ENCODE data around the gene MTCP1. TPM values are rescaled to one million over a fixed set of nuclear protein-coding genes. Genes with fewer than 3 reads are reported as not detected.

The MTCP1 gene
- total RNA-seq, 1 donor from 2014 or later = 54.5 TPM

DNA sequence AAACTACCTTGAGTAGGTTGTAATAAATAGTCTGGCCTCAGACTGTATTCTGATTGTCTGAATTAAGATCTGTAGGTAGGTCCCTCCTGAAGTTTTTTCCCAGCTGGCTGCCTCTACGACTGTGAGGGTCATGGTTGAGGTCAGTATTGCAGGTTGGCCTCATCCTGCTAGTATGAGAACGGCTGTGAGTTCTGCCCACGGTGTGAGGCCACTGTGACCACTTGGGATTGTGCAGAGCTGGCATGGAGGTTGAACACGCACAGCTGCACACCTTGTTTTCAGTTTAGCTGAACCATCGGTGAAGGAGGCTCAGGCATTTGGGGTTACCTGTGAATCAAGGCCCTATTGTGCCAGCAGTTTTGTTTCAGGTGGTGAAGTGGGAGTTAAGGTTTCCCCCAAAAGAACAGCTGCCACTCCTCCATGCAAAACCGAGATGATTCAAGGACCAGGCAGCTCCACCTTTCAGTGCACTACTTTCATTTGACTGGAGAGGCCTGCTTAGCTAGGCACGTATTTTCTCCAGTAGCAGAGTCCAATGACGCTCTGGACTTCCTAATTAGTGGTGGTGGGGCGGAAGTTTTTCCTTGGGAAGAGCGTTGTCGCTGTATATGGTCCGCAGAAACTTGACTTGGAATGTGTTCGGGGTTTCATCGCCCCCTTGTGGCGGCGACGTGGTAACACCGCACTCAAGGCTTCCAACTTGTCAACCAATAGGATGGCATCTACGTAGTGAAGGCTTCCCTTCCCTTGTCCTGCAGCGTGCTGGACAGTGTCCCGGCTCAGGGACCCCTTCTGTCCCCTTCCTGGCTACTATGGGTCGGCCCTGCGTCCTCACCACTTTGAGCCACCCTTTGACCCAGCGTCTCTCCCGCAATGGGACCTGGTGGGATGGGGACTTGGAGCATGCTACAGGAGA lies 13.8 kb downstream of the MTCP1 start:
- DNase-seq (ENCODE audit: missing footprints) = peak; percentile 71
- intact Hi-C loops (cut with DNase I) = loop anchor here (2.0 kb wide), 1 partner anchor 76 kb away; no protein-coding TSS in a partner anchor
- peak; percentile 81 for ATAC-seq

DNA sequence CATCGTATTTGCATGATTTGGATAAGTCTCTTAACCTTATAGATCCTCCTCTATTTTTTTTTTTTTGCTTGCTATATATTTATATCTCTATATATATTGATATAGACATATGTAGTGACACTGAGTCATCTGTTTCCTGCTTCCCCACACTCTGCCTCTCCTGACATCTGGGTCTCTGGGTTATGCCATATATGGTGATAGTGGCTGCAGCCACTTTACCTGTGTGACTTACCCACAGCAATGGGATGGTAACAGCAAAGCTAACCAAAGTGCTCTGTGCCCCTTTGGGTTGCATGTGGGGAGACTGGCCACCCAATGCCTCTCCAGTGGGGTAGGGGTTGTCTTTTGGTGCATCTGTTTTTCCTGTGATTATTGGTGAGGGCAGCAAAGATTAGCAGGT lies 14.5 kb downstream of the MTCP1 start:
- ATAC-seq (no peak), DNase-seq (ENCODE audit: missing footprints) (no peak)
- intact Hi-C loops (cut with DNase I) = loop anchor here (2.0 kb wide), 1 partner anchor 76 kb away; no protein-coding TSS in a partner anchor

DNA sequence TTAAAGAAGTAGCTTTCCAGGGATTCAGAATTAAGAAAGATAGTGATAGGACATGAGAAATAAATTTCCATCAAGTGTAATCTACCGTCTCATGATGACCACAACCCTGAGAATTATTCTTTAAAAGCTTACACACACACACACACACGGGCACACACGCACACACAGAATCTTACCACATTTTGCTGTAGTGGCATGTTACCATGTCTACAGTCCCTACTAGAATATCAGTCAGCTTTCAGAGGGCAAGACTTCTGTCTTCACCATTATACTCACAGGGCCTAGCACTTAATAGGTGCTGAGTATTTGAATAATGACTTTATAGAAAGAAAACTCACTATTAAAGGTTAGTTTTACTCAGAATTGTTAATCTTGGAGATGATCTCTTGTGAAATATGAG lies 15.4 kb downstream of the MTCP1 start:
- ATAC-seq (no peak), DNase-seq (ENCODE audit: missing footprints) (no peak)
- intact Hi-C loops (cut with DNase I) = no loop called here

DNA sequence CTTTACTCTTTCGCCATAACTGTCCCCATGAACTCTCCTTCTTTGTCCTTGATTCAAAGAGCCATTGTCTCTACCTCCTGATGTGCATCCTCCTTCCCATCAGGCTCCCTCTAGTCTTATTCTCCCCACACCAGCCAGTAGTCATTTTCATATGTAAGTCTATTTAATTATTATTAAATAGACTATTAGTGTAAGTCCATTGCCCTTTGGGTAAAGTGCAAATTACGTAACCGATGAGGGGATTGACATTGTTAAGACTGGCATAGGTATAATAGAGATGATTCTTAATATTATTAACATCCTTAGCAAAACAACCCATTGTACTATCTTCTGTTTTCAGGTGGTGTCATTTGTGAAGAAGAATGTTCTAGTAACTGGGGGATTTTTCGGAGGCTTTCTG lies 16.7 kb downstream of the MTCP1 start:
- intact Hi-C loops (cut with DNase I) = no loop called here
- ATAC-seq (no peak), DNase-seq (ENCODE audit: missing footprints) (no peak)

DNA sequence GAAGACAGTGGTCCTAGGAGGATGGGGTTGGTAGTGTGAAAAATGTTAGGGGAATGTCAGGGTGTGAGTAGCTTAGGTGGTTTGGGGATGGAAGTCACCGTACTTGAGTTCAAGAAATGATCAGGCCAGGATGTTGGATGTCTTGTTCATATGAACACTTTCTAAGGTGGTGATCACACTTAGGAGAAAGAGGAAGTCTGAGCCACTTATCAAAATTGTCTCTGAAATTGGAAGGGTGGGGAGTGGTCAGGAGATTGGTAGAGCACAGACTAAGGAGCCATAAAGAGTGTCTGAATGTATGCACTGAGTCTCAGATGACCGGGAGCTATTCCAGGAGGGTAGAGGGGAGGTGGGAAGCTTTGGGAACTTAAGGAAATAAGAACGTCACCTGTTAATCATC lies 17.3 kb downstream of the MTCP1 start:
- DNase-seq (ENCODE audit: missing footprints) = no peak
- ATAC-seq = no peak
- intact Hi-C loops (cut with DNase I) = no loop called here

DNA sequence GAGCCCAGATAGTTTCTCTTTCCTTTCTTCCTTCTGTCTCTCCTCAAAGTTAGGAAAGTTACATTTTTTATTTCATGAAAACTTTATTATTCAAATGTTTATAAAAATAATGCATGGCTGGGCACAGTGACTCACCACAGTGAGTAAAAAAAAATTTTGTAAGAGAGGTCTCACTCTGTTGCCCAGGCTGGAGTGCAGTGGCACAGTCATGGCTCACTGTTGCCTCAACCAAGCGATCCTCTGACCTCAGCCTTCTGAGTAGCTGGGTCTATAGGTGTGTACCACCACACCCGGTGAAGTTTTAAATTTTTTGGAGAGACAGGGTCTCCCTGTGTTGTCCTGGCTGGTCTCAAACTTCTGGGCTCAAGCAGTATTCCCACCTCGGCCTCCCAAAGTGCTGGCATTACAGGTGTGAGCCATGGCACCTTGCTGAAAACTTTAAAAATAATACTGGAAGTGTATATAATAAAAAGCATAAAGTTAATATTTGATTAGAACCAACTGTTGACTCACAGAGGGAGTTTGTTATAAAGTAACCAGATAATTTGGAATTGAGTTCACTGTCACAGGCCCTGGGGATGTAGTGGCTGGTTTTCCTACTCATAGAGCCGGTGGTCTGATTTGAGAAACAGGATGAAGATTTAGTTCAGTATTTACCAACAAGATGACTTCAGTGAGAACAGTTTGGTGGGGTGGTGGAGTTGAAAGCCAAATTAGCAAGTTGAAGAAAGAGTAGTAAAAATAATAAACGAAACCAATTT lies 18.0 kb downstream of the MTCP1 start:
- intact Hi-C loops (cut with DNase I) = no loop called here
- ATAC-seq (no peak), DNase-seq (ENCODE audit: missing footprints) (no peak)

DNA sequence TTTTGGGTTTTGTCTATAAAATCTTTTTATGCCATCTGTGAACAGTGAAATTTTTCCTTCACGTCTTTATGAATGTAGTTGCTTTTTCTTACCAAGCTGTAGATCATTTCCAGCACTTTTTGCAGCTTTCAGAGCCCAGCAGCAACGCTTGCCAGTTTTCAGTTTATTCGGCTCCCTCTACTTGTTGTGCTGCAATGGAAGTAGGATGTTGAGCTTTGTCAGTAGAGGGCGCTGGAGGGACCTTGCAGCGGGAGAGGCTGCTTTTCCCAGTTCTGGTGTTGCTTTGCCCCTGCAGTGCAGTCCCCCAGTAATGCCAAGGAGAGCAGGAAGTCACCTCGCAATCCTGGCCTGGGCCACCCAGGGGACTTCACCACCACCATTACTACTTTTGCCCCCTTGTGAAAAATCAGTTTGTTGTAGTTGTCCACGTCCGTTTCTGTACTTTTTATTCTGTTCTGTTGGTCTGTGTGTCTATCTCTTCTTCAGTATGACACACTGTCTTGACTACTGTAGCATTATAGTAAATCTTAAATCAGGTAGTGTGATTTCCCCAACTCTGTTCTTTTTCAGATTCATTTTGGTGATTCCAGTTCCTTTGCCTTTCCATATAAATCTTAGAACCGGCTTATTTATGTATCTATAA lies 21.8 kb downstream of the MTCP1 start:
- DNase-seq (ENCODE audit: missing footprints) (no peak), ATAC-seq (no peak)
- intact Hi-C loops (cut with DNase I) = no loop called here

DNA sequence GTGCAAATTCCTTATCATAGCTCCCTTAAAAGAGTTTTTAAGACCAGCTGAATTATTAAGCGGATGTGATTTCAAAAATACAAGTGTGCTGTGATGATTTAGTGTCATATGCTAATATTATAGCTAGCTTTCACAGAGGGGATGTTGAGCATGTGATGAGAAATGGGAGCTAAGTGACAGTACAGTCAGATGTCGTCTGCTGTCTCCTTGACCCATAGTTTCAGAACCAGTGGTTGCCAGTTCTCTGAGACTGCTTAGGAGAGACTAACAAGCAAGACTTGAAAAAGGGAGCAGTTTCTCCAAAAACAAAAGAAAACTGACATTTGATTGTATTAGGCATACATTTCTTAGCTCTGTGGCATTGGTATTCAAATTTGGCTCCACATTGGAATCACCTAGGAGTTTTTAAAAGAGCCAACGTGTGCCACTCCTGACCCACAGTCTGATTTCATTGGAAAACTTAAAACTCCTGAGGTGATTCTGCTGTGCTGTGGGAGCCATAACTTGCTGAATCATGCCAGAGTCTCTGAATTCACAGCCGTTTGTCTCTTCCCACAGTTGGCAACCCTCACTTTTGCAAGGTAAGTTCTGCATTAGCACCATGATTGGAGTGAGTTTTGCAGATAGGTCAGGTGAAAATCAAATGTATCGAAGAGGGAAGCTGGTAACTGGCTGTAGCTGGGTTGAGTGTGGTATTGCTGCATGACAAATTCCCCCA lies 24.0 kb downstream of the MTCP1 start:
- DNase-seq (ENCODE audit: missing footprints) (no peak), ATAC-seq (no peak)
- intact Hi-C loops (cut with DNase I) = no loop called here

DNA sequence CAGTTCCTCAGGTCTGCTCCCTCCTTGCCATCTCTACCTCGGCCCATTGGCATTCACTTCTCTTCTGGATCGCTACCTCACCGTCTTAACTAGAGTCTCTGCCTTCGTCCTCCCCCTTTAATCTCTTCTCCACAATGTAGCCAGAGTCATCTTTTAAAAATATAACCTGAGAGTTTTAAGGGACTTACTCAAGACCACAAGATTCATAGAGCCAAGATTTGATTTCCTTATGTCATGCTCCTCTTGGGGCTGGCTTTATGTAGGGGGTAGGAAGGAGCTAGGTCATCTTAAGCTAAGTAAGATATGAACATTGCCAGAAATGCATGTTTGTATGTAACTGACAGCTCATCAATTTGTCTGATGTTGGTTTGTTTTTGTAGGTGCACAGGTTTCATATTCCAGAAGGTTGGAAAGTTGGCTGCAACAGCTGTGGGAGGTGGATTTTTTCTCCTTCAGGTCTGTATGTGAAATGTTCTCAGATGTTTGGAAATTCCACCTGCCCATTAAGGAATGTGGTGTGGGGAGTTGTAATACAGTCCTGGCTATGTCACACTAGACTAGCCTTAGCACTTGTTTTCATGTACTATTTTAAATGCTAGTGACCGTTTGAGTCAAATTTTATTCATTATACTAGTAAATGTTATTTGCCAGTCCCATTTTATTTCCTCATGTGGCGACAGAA lies 24.7 kb downstream of the MTCP1 start:
- intact Hi-C loops (cut with DNase I) = no loop called here
- no peak for DNase-seq (ENCODE audit: missing footprints)
- no peak for ATAC-seq

DNA sequence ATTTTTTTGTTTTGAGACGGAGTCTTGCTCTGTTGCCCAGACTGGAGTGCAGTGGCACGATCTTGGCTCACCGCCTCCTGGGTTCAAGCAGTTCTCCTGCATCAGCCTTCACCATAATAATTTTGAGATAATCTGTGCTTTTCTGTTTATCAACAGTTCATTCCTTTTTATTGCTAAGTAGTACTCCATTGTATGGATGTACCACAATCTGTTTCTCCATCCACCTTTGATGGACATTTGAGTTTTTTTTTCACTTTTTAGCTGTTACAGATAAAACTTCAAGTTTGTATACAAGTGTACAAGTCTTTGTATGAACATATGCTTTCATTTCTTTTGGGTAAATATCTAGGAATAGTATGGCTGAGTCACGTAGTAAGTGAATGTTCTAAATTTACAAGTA lies 35.2 kb downstream of the MTCP1 start:
- intact Hi-C loops (cut with DNase I) = no loop called here
- DNase-seq (ENCODE audit: missing footprints) (no peak), ATAC-seq (no peak)

DNA sequence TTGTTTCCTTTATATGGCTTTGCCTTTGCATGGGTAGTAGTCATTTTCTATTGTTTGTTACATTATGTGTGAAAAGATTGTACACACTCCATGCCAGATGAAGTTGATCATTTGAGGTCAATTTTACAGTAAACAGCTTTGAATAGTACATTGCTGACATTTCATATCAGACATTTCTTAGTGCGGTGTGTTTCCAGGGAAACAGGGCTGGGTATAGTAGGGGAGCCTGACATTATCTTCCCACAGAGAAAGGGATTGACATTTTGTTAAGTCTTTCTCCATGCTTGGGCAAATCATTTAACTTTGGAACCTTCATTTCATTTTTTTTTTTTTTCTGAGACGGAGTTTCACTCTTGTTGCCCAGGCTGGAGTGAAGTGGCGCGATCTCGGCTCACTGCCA lies 39.3 kb downstream of the MTCP1 start:
- intact Hi-C loops (cut with DNase I) = no loop called here
- no peak for DNase-seq (ENCODE audit: missing footprints)
- ATAC-seq = no peak

DNA sequence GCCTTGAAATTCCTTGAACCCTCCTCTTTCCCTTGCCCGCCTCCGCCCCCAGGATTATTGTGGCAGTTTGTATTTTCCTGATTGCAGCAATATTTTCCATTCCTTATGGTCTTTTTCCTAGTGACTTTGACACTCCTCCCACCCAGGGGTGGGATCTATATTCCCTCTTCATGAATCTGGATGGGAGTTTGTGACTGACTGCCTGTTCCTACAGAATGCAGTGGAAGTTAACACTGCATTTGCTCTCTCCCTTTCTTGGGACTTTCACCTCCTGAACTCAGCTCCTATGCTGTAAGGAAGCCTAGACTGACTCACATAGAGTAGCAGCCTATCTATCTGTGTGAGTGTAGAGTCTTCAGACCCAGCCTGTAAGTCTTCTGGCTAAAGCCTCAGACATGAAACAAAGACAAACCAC lies 42.1 kb downstream of the MTCP1 start:
- DNase-seq (ENCODE audit: missing footprints) (no peak), ATAC-seq (no peak)
- intact Hi-C loops (cut with DNase I) = no loop called here

DNA sequence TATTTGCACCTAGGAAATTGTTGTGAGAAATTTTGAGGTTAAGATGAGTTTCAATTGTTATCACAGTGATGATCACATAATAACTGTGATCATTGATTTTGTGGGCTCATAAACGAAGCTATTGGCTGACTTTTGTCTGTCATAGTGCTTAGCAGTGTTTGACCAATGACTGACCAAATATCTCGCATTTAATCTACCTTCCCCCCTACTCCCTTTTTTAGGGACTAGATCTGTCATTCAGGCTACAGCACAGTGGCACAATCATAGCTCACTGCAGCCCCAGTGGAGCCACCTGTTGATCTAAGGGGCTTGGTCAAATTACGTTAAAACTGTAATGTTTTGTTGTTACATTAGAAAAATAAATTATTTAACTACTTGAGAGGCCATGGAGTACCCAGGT lies 42.8 kb downstream of the MTCP1 start:
- DNase-seq (ENCODE audit: missing footprints) = no peak
- no peak for ATAC-seq
- intact Hi-C loops (cut with DNase I) = no loop called here

DNA sequence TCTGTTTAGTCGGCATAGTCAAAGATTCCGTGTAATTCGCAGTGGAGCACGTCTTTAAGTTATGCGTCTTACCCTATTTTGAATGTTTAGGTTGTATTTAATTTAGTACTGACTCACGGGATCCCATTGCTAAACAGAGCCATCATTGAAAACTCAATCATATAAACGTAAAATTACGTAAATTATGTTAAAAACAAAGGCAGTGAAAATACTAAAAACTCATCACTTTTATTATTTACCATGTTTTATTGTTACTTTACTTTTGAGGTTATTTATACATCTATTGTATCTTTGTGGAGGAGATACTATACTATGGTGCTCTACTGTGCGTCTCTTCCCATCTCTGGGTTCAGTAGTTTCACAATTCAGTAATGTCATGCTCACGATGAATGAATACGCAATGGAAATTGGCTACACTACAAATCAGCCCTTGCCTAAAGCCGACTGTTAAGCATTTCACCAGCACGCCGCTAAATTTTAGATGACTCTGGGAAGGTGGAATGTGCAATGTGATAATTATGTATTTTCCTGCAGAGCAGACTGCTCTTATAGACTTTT lies 43.3 kb downstream of the MTCP1 start:
- ATAC-seq (peak; percentile 42), DNase-seq (ENCODE audit: missing footprints) (no peak)
- intact Hi-C loops (cut with DNase I) = loop anchor here (2.0 kb wide), 1 partner anchor 43 kb away; the partner anchor contains the start of genes BRCC3, CMC4 and MTCP1

DNA sequence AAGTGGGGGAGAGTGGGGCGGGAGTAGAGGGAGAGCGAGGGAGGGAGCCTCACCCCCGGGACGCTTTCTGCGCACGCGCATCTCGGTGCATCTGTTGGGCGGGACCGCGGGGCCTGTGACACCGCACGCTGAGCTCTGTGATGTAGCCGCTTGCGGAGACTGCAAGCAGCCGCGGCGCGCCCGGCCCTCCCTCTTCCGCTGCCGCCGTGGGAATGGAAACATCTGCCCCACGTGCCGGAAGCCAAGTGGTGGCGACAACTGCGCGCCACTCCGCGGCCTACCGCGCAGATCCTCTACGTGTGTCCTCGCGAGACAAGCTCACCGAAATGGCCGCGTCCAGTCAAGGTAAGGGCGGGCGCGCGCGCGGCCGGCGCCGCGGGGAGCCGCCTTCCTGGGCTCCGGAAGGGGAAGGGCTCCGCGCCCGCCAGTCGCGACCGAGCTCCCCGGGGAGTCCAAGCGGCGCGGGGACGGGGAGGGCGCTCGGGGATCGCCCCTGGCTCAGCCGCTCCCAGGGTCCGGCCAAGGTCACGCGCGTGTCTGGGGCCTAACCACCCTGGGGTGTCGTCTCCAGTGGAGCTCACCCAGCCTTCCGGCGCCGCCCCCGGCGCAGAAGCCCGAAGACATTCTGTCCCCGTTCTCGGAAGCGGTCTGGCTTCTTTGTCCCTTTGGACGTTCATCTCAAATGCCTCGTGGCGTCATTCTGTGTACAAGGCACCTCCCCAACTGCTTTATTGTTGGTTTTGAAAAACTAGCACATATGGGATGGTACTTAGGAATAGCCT lies 44.0 kb downstream of the MTCP1 start, which contains the start of gene FUNDC2:
Gene FUNDC2, plus strand, starts transcription at position 118 of the 782 bp plus-strand sequence. Its CDS starts 95 bp downstream, at position 213.
- ATAC-seq (peak; percentile 96), DNase-seq (ENCODE audit: missing footprints) (peak; percentile 96)
- intact Hi-C loops (cut with DNase I) = loop anchor here (2.0 kb wide), 1 partner anchor 44 kb away; the partner anchor contains the start of genes BRCC3, CMC4 and MTCP1

DNA sequence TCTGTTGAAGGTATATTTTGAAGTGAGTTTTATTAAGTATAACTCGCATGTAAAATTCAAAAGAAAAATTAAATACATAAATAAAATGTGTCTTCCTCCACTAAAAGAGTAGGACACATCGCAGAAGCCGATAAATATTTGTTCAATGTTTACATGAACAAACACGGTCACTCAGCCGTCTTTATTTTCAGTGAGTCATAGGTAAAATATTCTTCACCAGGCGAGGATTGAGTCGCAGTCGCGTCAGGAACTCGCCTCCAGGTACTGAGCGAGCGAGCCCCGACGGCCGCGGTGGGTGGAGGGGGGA lies 44.6 kb downstream of the MTCP1 start:
- intact Hi-C loops (cut with DNase I) = loop anchor here (2.0 kb wide), 1 partner anchor 44 kb away; the partner anchor contains the start of genes BRCC3, CMC4 and MTCP1
- ATAC-seq = no peak
- no peak for DNase-seq (ENCODE audit: missing footprints)

All from Right ventricle myocardium inferior (tissue), 1 donor.